HAP-1 (cell line): ENCODE data around the gene HTRA3.

Source experiments
- DNase-seq, 2 experiments: peaks; one replicate each; pipeline ENCODE4 v3.0.0-alpha.2; 2016 to 2020; ENCODE audit warnings: low spot score in 2 of 2
- H3K27me3 ChIP-seq: fragments of 250-450 bp; sonication (Bioruptor Pico); 2 replicates; pipeline ENCODE4 v1.5.1; 2020; ENCODE audit warnings: low read depth, mild to moderate bottlenecking, moderate library complexity
- H3K36me3 ChIP-seq: fragments of 250-450 bp; sonication (Bioruptor Pico); replicated peaks from 2 replicates; pipeline ENCODE4 v1.5.1; 2020; ENCODE audit warnings: mild to moderate bottlenecking
- H3K4me1 ChIP-seq: fragments of 250-450 bp; sonication (Bioruptor Pico); 2 replicates; pipeline ENCODE4 v1.5.1; 2020; ENCODE audit warnings: mild to moderate bottlenecking
- H3K4me3 ChIP-seq: fragments of 250-450 bp; sonication (Bioruptor Pico); 2 replicates; pipeline ENCODE4 v1.5.1; 2020; ENCODE audit warnings: mild to moderate bottlenecking, moderate library complexity
- H3K9me3 ChIP-seq: fragments of 250-450 bp; sonication (Bioruptor Pico); 2 replicates; pipeline ENCODE4 v1.5.1; 2020; ENCODE audit warnings: mild to moderate bottlenecking, moderate library complexity
- in situ Hi-C: fragments of 300-500 bp; cut with MboI; formaldehyde crosslinking; loops from 3 replicates; pipeline ENCODE4 v1.14.3; 2020; ENCODE audit warnings: low sequenced_read_pairs, inconsistent platforms, mixed read lengths

HTRA3 gene

DNA sequence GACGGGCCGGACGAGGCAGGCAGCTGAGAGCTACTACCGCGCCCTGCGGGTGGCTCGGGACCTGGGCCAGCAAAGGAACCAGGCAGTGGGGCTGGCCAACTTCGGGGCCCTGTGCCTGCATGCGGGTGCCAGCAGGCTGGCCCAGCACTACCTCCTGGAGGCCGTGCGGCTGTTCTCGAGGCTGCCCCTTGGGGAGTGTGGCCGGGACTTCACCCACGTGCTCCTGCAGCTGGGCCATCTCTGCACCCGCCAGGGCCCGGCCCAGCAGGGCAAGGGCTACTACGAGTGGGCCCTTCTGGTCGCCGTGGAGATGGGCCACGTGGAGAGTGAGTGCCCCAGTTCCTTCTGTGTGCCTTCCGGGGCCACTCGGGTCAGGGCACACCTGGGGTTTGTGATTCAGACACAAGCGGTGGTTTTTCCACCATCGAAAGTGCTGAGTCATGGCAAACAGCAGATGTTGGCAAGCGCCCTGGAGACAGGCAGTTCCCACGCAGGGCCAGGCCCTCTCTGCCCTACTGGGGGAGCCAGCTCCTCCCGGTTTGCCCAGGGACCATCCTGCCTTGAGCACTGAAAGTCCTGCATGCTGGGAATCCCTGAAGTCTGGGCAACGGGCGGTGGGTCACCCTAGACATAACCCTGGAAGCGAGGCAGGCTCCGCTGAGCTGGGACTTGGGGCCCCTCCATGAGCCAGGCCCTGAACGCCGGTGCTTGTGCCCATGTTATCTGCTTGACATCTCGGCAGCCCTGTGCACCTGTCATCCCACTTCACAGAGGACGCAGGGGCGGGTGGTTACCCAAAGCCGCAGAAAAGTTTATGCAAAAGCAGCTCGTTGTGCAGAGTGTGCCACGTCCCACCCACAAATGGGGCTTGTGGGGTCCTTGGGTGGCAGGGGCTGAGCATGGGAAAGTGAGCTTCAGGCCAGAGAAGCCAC lies 41.0 kb upstream of the HTRA3 start:
- in situ Hi-C loops = loop anchor here (25.0 kb wide), 1 partner anchor 359 kb away; the partner anchor contains the start of genes CPZ and GPR78
- Histone ChIP-seq H3K27me3 (no peaks in the 10 kb centered on the region), H3K4me1 (no peaks in the 10 kb centered on the region; the same call in 1 of the 2 replicates), H3K4me3 (no peak overlapping the region), H3K9me3 (no peaks in the 10 kb centered on the region), H3K36me3 (no peaks in the 10 kb centered on the region)
- no peak for DNase-seq

DNA sequence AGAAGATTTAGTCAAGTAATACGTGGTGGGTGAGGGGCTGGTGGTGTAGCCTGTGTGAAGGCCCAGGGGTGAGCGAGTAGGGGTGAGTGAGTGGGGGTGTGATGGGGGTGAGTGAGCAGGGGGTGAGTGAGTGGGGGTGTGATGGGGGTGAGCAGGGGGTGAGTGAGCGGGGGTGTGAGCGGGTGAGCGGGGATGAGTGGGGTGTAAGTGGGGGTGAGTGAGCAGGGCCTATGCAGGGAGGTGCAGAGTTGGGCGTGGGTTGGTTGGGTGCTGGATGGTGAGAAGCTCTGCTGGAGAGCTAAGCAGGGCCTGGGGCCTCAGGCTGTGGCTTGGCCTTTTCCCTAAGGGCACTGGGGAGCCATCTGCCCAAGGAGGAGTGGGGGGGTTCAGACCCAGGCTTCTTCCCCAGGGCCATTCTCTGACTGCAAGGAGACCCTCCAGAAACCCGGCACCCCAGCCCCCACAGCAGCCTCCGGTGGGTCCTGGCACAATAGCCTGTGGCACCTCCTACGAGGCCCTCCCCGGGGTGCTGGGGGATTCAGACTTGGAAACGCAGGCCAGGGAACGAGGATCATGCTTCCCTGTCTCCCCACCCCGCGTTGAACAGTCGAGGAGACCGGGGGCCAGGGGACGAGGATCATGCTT lies 40.1 kb upstream of the HTRA3 start:
- in situ Hi-C loops = loop anchor here (25.0 kb wide), 1 partner anchor 358 kb away; the partner anchor contains the start of genes CPZ and GPR78
- no peak for DNase-seq
- Histone ChIP-seq H3K36me3 (no peaks in the 10 kb centered on the region), H3K4me1 (no peaks in the 10 kb centered on the region; the same call in 1 of the 2 replicates), H3K27me3 (no peaks in the 10 kb centered on the region), H3K9me3 (no peaks in the 10 kb centered on the region), H3K4me3 (no peak overlapping the region)

DNA sequence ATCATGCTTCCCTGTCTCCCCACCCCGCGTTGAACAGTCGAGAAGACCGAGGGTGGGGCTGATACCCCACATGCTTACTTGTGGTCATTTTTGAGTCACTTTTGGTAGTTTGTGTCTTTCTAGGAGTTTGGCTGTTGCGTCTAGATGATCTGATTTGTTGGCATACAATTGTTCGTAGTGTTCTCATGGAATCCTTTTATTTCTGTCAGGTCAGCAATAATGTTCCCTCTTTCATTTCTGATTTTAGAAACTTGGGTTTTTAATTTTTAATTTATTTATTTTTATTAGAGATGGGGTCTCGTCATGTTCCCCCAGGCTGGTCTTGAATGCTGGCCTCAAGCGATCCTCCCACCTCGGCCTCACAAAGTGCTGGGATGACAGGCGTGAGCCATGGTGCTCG lies 39.5 kb upstream of the HTRA3 start:
- no peaks in the 10 kb centered on the region for H3K27me3 ChIP-seq
- DNase-seq = no peak
- no peaks in the 10 kb centered on the region for H3K36me3 ChIP-seq
- in situ Hi-C loops = loop anchor here (25.0 kb wide), 1 partner anchor 357 kb away; the partner anchor contains the start of genes CPZ and GPR78
- H3K4me1 ChIP-seq = no peaks in the 10 kb centered on the region; the same call in 1 of the 2 replicates
- no peak overlapping the region for H3K4me3 ChIP-seq
- H3K9me3 ChIP-seq = no peaks in the 10 kb centered on the region

DNA sequence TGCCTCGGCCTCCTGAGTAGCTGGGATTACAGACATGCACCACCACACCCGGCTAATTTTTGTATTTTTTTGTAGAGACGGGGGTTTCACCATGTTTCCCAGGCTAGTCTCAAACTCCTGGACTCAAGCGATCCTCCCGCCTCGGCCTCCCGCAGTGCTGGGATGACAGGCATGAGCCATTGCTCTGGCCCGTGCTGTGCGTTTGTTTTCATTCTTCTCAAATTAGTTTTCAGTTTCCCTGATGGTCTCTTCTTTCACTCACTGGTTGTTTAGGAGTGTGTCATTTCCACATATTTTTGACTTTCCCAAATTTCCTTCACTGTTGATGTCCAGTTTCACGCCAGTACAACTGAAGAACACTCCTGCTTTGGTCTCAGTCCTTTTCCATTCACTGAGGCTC lies 38.7 kb upstream of the HTRA3 start:
- Histone ChIP-seq H3K36me3 (no peaks in the 10 kb centered on the region), H3K4me1 (no peaks in the 10 kb centered on the region; the same call in 1 of the 2 replicates), H3K9me3 (no peaks in the 10 kb centered on the region), H3K27me3 (no peaks in the 10 kb centered on the region), H3K4me3 (no peak overlapping the region)
- no peak for DNase-seq
- in situ Hi-C loops = loop anchor here (25.0 kb wide), 1 partner anchor 356 kb away; the partner anchor contains the start of genes CPZ and GPR78

DNA sequence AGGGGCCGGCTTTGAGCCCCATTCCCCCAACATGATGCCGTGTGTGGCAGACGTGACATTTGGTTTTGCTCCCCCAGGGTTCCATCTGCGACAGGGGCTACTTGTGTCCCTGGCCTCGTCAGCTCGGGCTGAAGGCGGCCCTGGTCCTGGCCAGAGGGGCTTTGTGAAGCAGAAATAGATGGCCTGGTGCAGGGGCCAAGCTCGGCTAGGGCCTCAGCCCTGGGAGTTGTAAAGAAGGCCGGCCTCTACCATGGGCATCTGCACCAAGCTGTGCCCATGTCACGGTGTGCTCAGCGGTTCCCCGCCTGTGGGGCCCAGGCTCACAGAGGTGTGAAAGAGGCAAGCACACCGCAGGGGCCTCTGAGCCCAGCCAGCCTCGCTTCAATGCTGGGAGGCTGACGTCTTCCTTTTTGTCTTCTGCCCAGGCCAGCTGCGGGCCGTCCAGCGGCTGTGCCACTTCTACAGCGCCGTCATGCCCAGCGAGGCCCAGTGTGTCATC lies 38.0 kb upstream of the HTRA3 start:
- Histone ChIP-seq H3K4me3 (no peak overlapping the region), H3K9me3 (no peaks in the 10 kb centered on the region), H3K4me1 (no peaks in the 10 kb centered on the region), H3K27me3 (no peaks in the 10 kb centered on the region), H3K36me3 (no peaks in the 10 kb centered on the region)
- DNase-seq = no peak
- in situ Hi-C loops = loop anchor here (25.0 kb wide), 1 partner anchor 356 kb away; the partner anchor contains the start of genes CPZ and GPR78

DNA sequence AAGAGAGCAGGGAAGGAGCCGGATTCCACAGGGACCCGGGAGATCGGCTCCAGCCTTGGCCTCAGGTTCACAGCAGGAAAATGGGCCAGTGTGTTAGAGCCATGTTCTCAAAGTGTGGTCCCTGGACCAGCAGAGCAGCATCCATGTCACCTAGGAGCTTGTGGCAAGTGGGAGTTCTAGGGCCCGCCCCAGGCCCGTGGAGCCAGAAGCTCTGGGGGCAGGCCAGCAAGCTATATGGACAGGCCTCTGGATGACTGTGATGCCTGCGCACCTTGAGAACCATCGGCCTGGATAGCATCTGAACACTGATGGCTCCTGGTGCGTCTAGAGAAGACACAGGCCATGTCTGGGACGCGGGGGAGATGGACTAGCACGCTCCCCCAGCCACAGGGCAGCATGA lies 36.8 kb upstream of the HTRA3 start:
- Histone ChIP-seq H3K27me3 (no peaks in the 10 kb centered on the region), H3K9me3 (no peaks in the 10 kb centered on the region), H3K36me3 (no peaks in the 10 kb centered on the region), H3K4me3 (no peak overlapping the region), H3K4me1 (no peaks in the 10 kb centered on the region)
- no peak for DNase-seq
- in situ Hi-C loops = loop anchor here (25.0 kb wide), 1 partner anchor 355 kb away; the partner anchor contains the start of genes CPZ and GPR78

DNA sequence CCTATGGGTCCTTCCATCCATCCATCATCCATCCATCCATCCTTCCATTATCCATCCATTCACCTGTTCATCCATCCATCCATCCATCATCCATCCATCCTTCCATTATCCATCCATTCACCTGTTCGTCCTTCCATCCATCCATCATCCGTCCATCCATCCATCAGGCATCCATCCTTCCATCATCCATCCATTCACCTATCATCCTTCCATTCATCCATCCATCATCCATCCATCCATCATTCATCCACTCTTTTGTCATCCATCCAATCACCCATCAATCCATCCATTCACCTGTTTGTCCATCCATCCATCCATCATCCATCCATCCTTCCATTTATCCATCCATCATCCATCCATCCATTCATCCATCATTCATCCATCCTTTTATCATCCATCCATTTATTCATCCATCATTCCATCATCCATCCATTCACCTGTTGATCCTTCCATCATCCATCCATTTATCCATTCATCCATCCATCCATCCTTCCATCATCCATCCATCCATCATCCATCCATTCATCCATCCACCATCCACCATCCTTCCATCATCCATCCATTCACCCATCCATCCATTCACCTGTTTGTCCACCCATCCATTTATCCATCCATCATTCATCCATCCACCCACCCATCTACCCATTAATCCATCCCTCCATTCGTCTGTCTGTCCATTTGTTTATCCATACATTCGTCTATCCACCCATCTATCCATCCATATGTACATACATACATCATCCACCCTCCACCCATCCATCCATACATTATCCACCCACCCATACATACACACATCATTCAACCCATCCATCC lies 35.7 kb upstream of the HTRA3 start:
- Histone ChIP-seq H3K36me3 (no peaks in the 10 kb centered on the region), H3K4me1 (no peaks in the 10 kb centered on the region), H3K27me3 (no peaks in the 10 kb centered on the region), H3K9me3 (no peaks in the 10 kb centered on the region), H3K4me3 (no peak overlapping the region)
- no peak for DNase-seq
- in situ Hi-C loops = loop anchor here (25.0 kb wide), 1 partner anchor 353 kb away; the partner anchor contains the start of genes CPZ and GPR78

DNA sequence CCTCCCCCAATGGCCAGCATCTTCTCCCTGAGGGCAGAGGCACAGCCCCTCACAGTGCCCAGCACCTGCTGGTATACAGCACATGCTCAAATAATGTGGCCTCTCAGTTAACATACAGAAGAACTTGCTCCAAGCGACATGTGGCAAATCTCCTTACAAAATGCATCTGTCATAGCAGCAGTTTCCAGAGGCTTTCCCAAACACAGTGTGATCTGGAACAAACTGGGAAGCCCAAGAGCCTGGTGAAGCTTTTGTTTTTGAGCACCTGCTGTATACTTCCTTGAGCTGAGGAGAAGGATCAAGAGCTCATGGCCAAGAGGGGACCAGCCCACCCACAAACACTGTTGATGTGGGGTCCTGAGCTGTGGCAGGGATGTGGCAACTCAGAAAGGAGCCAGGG lies 34.8 kb upstream of the HTRA3 start:
- DNase-seq = no peak
- Histone ChIP-seq H3K27me3 (no peaks in the 10 kb centered on the region), H3K36me3 (no peaks in the 10 kb centered on the region), H3K4me3 (no peak overlapping the region), H3K4me1 (no peaks in the 10 kb centered on the region), H3K9me3 (no peaks in the 10 kb centered on the region)
- in situ Hi-C loops = loop anchor here (25.0 kb wide), 1 partner anchor 353 kb away; the partner anchor contains the start of genes CPZ and GPR78

DNA sequence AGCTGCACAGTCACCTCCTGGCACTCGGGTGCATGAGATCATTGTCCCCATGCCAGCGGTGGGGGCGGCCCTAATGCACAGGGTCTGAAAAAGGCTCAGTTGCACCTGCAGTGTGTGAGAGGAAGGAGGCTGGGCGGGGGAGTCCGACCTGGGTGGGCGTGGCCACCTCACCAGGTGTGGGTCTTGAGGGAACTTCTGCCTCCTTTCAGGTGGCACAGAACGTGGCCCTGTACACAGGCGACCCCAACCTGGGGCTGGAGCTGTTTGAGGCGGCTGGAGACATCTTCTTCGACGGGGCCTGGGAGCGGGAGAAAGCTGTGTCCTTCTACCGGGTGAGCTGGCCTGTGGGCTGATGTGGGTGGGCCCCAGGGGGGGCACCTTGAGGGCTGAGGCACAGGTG lies 34.3 kb upstream of the HTRA3 start:
- Histone ChIP-seq H3K27me3 (no peaks in the 10 kb centered on the region), H3K4me1 (no peaks in the 10 kb centered on the region), H3K36me3 (no peaks in the 10 kb centered on the region), H3K9me3 (no peaks in the 10 kb centered on the region), H3K4me3 (no peak overlapping the region)
- in situ Hi-C loops = loop anchor here (25.0 kb wide), 1 partner anchor 352 kb away; the partner anchor contains the start of genes CPZ and GPR78
- DNase-seq = no peak

DNA sequence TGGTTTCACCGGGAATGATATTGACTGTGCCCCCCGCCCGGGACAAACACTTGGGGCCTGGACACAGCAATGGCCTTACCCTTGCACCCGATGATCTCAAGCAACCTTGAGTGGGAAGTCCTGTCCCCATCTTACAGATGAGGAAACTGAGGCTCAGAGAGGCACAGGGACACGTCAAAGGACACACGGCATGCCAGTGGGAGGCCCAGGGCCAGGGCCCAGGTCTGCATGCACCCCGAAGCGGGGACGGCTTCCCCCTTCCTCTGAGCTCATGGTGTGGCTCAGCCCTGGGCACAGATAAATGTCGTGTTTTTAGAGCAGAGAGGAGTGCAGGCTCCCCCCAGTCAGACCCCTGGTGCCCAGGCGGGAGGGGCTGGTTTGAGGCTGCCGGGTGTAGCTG lies 33.9 kb upstream of the HTRA3 start:
- Histone ChIP-seq H3K27me3 (no peaks in the 10 kb centered on the region), H3K36me3 (no peaks in the 10 kb centered on the region), H3K4me3 (no peak overlapping the region), H3K4me1 (no peaks in the 10 kb centered on the region), H3K9me3 (no peaks in the 10 kb centered on the region)
- DNase-seq = no peak
- in situ Hi-C loops = loop anchor here (25.0 kb wide), 1 partner anchor 352 kb away; the partner anchor contains the start of genes CPZ and GPR78

DNA sequence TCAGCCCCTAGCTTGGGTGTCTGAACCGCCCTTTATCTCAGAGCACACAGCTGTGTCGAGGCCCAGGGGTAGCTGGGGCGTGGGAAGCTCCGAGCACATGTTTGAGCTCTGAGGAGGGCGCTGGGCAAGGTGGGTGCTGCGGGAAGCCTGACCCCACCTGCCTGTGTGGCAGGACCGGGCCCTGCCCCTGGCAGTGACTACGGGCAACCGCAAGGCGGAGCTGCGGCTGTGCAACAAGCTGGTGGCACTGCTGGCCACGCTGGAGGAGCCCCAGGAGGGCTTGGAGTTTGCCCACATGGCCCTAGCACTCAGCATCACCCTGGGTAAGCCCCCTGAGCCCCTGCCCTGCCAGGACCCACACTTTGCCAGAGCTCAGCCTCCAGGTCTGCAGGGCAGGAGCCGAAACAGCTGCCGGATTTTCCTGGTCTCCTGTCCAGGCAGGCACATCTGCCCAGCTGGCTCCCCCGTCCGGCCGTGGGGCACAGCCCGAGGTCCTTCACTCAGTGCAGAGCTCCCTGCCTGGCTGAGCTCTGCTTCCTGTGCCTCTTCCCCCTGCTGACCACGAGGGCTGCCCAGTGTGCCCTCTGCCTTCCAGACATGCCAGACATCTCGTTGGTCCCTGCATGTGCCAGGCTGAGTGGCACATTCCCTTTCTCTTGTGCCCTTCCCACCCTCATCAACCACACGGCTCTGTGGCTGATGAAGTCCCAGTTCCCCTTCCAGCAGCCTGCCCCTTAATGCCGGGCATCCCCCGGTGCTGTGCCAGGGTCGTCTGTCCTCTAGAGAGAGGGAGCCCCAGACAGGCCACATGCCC lies 33.2 kb upstream of the HTRA3 start:
- H3K4me3 ChIP-seq = no peak overlapping the region
- H3K27me3 ChIP-seq = no peaks in the 10 kb centered on the region
- in situ Hi-C loops = loop anchor here (25.0 kb wide), 1 partner anchor 351 kb away; the partner anchor contains the start of genes CPZ and GPR78
- H3K4me1 ChIP-seq = no peaks in the 10 kb centered on the region
- H3K36me3 ChIP-seq = no peaks in the 10 kb centered on the region
- H3K9me3 ChIP-seq = no peaks in the 10 kb centered on the region
- no peak for DNase-seq

DNA sequence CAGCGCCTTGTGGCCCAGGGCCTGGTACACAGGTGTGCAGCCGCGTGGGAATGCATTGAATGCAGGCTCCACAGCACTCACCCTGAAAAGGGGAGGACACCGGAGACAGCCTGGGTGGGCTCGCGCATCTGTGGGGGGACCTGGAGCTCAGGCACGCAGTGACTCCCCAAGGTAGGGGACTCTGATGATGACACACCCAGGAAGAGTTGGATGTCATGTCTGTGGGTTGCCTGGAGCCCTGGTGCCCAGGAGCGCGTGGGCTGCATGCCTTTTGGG lies 32.7 kb upstream of the HTRA3 start:
- Histone ChIP-seq H3K36me3 (no peaks in the 10 kb centered on the region), H3K4me1 (no peaks in the 10 kb centered on the region), H3K9me3 (no peaks in the 10 kb centered on the region), H3K4me3 (no peak overlapping the region), H3K27me3 (no peaks in the 10 kb centered on the region)
- in situ Hi-C loops = loop anchor here (25.0 kb wide), 1 partner anchor 350 kb away; the partner anchor contains the start of genes CPZ and GPR78
- DNase-seq = no peak
